ACC112 (cell line): Measurements from ENCODE around the gene MRGPRE.
A peak's percentile ranks its signal among the peaks of the same experiment; 100 is the strongest.
"Not testable (repeated sequence)": the region's sequence is repeated elsewhere in the genome, so short reads cannot be mapped to it uniquely, and the experiment has no call there.

ENCODE experiments used
- H2AFZ ChIP-seq: fragments of 200-600 bp; sonication (generic); one replicate; pipeline ENCODE4 v1.6.0; 2017; ENCODE audit warnings: antibody characterized with exemption, low read length; ENCODE audit not compliant: unreplicated experiment
- H3K27ac ChIP-seq: fragments of 200-600 bp; sonication (generic); 2 replicates; pipeline ENCODE4 v1.5.1; 2014; ENCODE audit warnings: low read depth, mild to moderate bottlenecking, antibody characterized with exemption, low read length, moderate library complexity
- H3K27me3 ChIP-seq: fragments of 200-600 bp; sonication (generic); 2 replicates; pipeline ENCODE4 v1.6.1; 2014; ENCODE audit warnings: mild to moderate bottlenecking, antibody characterized with exemption, low read length, moderate library complexity, mixed read lengths; ENCODE audit not compliant: insufficient read depth
- H3K36me3 ChIP-seq: fragments of 200-600 bp; sonication (generic); 2 replicates; pipeline ENCODE4 v1.6.1; 2016; ENCODE audit warnings: mild to moderate bottlenecking, antibody characterized with exemption, low read length, moderate library complexity, mixed read lengths; ENCODE audit not compliant: insufficient read depth
- H3K4me1 ChIP-seq: fragments of 200-600 bp; sonication (generic); one replicate; pipeline ENCODE4 v1.6.1; 2016; ENCODE audit warnings: low read length, mixed read lengths; ENCODE audit not compliant: insufficient read depth, unreplicated experiment, control insufficient read depth
- H3K4me3 ChIP-seq: fragments of 200-600 bp; sonication (generic); 2 replicates; pipeline ENCODE4 v1.5.1; 2014; ENCODE audit warnings: mild to moderate bottlenecking, low read depth, low read length
- H3K79me2 ChIP-seq: fragments of 200-600 bp; sonication (generic); one replicate; pipeline ENCODE4 v1.6.0; 2016; ENCODE audit warnings: low read length; ENCODE audit not compliant: control insufficient read depth, unreplicated experiment, insufficient read depth

Gene MRGPRE

GRCh38 chr11:3231851-3232744 is at the start of gene MRGPRE:
MRGPRE (minus strand) TSS chr11:3232417; CDS start chr11:3228799, 3,618 bp downstream.
- Histone ChIP-seq H3K36me3 (no peaks in the 10 kb centered on the region), H3K4me1 (no peaks in the 10 kb centered on the region), H3K79me2 (no peaks in the 10 kb centered on the region), H3K4me3 (peak within 1 kb of the TSS; percentile 23), H3K27me3 (peaks cover 74% of the 10 kb centered on the region), H3K27ac (no peak within 1 kb of the TSS), H2AFZ (peak within 1 kb of the TSS; percentile 29)

- not testable (repeated sequence) for H3K27ac ChIP-seq, H3K4me3 ChIP-seq
Measured at GRCh38 chr11:3281146-3281545, 48.9 kb upstream of the MRGPRE start.

GRCh38 chr11:3280662-3281061 is 48.4 kb upstream of the MRGPRE start:
- H3K36me3 ChIP-seq, H3K27ac ChIP-seq, H3K4me3 ChIP-seq, H3K4me1 ChIP-seq, H3K27me3 ChIP-seq, H2AFZ ChIP-seq, H3K79me2 ChIP-seq: not testable (repeated sequence)

More at GRCh38 chr11:3281146-3281545, 48.9 kb upstream of the MRGPRE start:
- H3K4me1 ChIP-seq, H3K36me3 ChIP-seq, H2AFZ ChIP-seq, H3K79me2 ChIP-seq, H3K27me3 ChIP-seq: not testable (repeated sequence)

DNA sequence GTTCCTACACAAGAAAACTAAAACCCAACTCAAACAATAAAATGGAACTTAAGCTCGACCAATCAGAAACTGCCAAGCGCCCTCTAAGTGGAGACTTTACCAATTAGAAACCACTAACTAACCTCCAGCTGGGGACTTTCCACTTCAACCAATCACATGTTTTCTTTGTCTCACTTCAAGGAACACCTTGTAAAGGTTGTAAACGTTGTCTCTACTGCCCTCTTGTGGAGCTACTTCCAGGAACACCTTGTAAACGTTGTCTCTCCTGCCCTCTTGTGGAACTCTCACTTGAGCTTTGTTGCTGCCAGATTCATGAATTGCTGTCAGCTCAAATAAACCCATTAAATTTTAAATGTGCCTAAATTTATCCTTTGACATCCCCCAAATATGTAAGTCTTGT is 46.7 kb upstream of the MRGPRE start:
- H3K27me3 ChIP-seq, H3K27ac ChIP-seq, H3K4me3 ChIP-seq, H2AFZ ChIP-seq, H3K36me3 ChIP-seq, H3K4me1 ChIP-seq, H3K79me2 ChIP-seq: not testable (repeated sequence)

DNA sequence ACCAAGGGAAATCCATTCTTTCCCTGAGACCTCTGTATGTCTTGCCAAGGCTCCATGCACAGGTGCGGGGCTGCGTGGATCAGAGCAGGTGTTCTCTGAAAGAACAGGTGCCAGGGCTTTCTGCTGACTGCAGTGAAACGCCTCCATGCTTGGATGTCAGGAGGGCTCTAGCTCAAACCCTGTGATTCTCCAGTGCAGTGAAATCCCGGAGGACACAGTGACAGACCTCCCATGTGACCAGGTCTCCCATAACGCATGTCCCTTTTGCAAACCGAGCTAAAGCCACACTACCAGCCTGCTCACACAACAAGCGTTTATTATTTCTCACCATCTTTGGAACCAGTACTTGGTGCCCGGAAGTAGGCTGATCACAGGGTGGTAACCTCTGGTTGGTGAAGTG is 41.4 kb upstream of the MRGPRE start:
- H2AFZ ChIP-seq, H3K79me2 ChIP-seq, H3K4me3 ChIP-seq, H3K36me3 ChIP-seq, H3K4me1 ChIP-seq, H3K27me3 ChIP-seq, H3K27ac ChIP-seq: not testable (repeated sequence)

- H3K79me2 ChIP-seq, H3K4me1 ChIP-seq, H3K27ac ChIP-seq, H3K4me3 ChIP-seq, H3K36me3 ChIP-seq, H3K27me3 ChIP-seq, H2AFZ ChIP-seq: not testable (repeated sequence)
Measured at GRCh38 chr11:3262548-3262947, 30.3 kb upstream of the MRGPRE start.

DNA sequence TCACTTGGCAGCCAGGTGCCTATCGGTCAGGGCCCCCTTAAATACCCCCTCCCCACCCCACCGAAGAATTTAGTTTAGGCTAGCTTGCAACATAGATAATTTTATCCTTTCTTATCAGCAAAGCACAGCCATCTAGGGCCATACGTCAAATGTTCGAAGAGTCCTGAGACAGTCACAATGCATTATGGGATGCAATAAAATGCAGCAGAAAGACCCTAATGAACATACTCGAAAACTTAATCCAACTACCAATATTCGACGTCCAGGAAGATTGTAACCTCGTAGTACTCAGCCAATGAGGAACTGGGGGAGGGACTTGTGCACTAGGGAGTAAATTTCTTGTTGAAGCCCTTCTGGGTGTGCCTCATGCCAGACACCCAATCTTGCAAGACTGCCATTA is 29.6 kb upstream of the MRGPRE start:
- not testable (repeated sequence) for H3K27me3 ChIP-seq

GRCh38 chr11:3257509-3257908 is 25.3 kb upstream of the MRGPRE start:
- not testable (repeated sequence) for H3K4me1 ChIP-seq, H3K27ac ChIP-seq, H3K36me3 ChIP-seq, H3K27me3 ChIP-seq, H2AFZ ChIP-seq, H3K79me2 ChIP-seq, H3K4me3 ChIP-seq

More for the DNA sequence above, 29.6 kb upstream of the MRGPRE start:
- H3K79me2 ChIP-seq, H3K27ac ChIP-seq, H2AFZ ChIP-seq, H3K4me1 ChIP-seq, H3K4me3 ChIP-seq, H3K36me3 ChIP-seq: not testable (repeated sequence)

GRCh38 chr11:3255241-3255640 is 23.0 kb upstream of the MRGPRE start:
- H3K79me2 ChIP-seq, H3K27me3 ChIP-seq, H3K36me3 ChIP-seq, H3K4me3 ChIP-seq, H3K27ac ChIP-seq, H2AFZ ChIP-seq, H3K4me1 ChIP-seq: not testable (repeated sequence)

DNA sequence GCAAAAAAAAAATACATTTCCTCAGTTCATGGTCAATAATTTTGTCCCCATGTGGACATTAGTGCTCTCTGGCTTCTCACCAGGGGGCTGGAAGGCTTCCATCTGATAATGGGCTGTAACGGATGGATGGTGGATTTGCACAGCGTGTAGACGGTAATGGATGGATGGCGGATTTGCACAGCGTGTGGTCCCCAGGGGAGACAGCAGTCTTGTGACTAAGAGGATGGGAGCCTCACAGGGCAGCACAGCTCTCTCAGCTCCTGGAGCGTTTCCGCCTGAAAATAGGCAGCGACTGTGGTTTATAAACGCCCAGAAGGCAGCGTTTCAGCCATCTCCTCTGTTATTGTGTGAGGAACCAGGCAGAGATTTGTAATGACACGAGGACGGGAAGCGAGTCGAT is 22.6 kb upstream of the MRGPRE start:
- H2AFZ ChIP-seq, H3K4me1 ChIP-seq, H3K27me3 ChIP-seq, H3K27ac ChIP-seq, H3K36me3 ChIP-seq, H3K79me2 ChIP-seq, H3K4me3 ChIP-seq: not testable (repeated sequence)

DNA sequence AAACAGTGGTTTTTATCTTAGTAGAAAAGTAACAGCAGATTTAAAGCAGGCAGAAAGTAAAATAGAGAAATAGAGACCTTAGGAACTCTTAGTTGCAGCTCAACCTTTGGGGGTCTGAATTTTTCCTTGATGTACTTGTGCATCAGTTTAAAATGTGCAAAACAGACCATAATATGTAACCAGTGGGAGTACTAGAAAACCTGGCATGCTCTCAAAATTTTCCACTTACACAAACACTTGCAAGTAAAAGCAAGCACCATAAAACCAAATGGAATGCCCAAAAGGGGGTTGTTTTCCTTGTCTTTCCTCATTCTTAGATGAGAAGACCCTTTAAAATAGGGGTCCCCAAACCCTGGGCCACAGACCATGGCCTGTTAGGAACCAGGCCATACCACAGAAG is 12.9 kb upstream of the MRGPRE start:
- H3K4me1 ChIP-seq: no peaks in the 10 kb centered on the region
- H3K27ac ChIP-seq: no peak overlapping the region
- no peak overlapping the region for H2AFZ ChIP-seq

More for the DNA sequence above, 12.9 kb upstream of the MRGPRE start:
- H3K4me3 ChIP-seq: no peak overlapping the region
- no peaks in the 10 kb centered on the region for H3K79me2 ChIP-seq
- H3K36me3 ChIP-seq: no peaks in the 10 kb centered on the region
- peaks cover 51% of the 10 kb centered on the region for H3K27me3 ChIP-seq
